HepG2 (cell line): ENCODE data around the gene GTF2F1. TPM values are rescaled to one million over a fixed set of nuclear protein-coding genes. Genes with fewer than 3 reads are reported as not detected.

Experiments
- CSRNP1 ChIP-seq: sonication (generic); formaldehyde crosslinking; IDR thresholded peaks from 2 replicates; pipeline ENCODE4 v1.8.1; 2023; ENCODE audit warnings: mild to moderate bottlenecking, missing genetic modification reagents
- ESRRA ChIP-seq: sonication (generic); formaldehyde crosslinking; IDR thresholded peaks from 2 replicates; pipeline ENCODE4 v1.5.1; 2020; ENCODE audit warnings: mild to moderate bottlenecking, low read depth, missing genetic modification reagents
- HMGXB4 ChIP-seq, 2 experiments: sonication (generic) in 1 of 2; formaldehyde crosslinking in 1 of 2; IDR thresholded peaks; 2 replicates each; pipeline versions ENCODE4 v1.4.0 to v1.6.1; 2018 to 2020; ENCODE audit warnings: missing genetic modification reagents in 2 of 2, borderline replicate concordance in 1 of 2, low read depth in 1 of 2, mild to moderate bottlenecking in 1 of 2, missing biosample characterization in 1 of 2
- KLF12 ChIP-seq: sonication (generic); formaldehyde crosslinking; IDR thresholded peaks from 2 replicates; pipeline ENCODE4 v1.4.0; 2020; ENCODE audit warnings: missing genetic modification reagents, borderline replicate concordance
- MEIS1 ChIP-seq: sonication (generic); formaldehyde crosslinking; IDR thresholded peaks from 2 replicates; pipeline ENCODE4 v1.9.0; 2021; ENCODE audit warnings: mild to moderate bottlenecking, missing genetic modification reagents, moderate library complexity, borderline replicate concordance
- NR2F1 ChIP-seq, 2 experiments: fragments of 450-650 bp in 1 of 2; formaldehyde crosslinking in 1 of 2; IDR thresholded peaks; 2 replicates each; pipeline versions ENCODE4 v1.5.0 to v1.6.1; 2016 to 2020; ENCODE audit warnings: mild to moderate bottlenecking in 1 of 2, missing compliant biosample characterization in 1 of 2, missing genetic modification reagents in 1 of 2, moderate library complexity in 1 of 2
- POLR2G ChIP-seq: fragments of 200-400 bp; formaldehyde crosslinking; IDR thresholded peaks from 2 replicates; pipeline ENCODE4 v1.6.1; 2018; ENCODE audit warnings: mild to moderate bottlenecking, low read depth, low read length, moderate library complexity
- SMAD1 ChIP-seq: sonication (generic); formaldehyde crosslinking; IDR thresholded peaks from 2 replicates; pipeline ENCODE4 v1.4.0; 2020; ENCODE audit warnings: missing genetic modification reagents, low read depth, mild to moderate bottlenecking, borderline replicate concordance
- THYN1 ChIP-seq: sonication (generic); formaldehyde crosslinking; IDR thresholded peaks from 2 replicates; pipeline ENCODE4 v1.8.1; 2023; ENCODE audit warnings: low read depth, mild to moderate bottlenecking, moderate library complexity, missing genetic modification reagents, borderline replicate concordance
- ZMYM4 ChIP-seq: sonication (generic); formaldehyde crosslinking; IDR thresholded peaks from 2 replicates; pipeline ENCODE4 v1.8.1; 2023; ENCODE audit warnings: mild to moderate bottlenecking, missing genetic modification reagents
- ZNF160 ChIP-seq: sonication (generic); formaldehyde crosslinking; IDR thresholded peaks from 2 replicates; pipeline ENCODE4 v1.8.0; 2022; ENCODE audit warnings: mild to moderate bottlenecking, inconsistent platforms, missing genetic modification reagents
- ZNF232 ChIP-seq: sonication (generic); formaldehyde crosslinking; IDR thresholded peaks from 2 replicates; pipeline ENCODE4 v1.4.0; 2020; ENCODE audit warnings: missing genetic modification reagents, borderline replicate concordance
- ZNF292 ChIP-seq: sonication (generic); formaldehyde crosslinking; IDR thresholded peaks from 2 replicates; pipeline ENCODE4 v1.8.1; 2022; ENCODE audit warnings: mild to moderate bottlenecking, low read depth, missing genetic modification reagents, borderline replicate concordance
- ZNF333 ChIP-seq: sonication (generic); formaldehyde crosslinking; IDR thresholded peaks from 2 replicates; pipeline ENCODE4 v1.4.0; 2020; ENCODE audit warnings: mild to moderate bottlenecking, missing genetic modification reagents, borderline replicate concordance
- ZNF350 ChIP-seq: sonication (generic); formaldehyde crosslinking; IDR thresholded peaks from 2 replicates; pipeline ENCODE4 v1.4.0; 2020; ENCODE audit warnings: mild to moderate bottlenecking, low read depth, missing genetic modification reagents, borderline replicate concordance
- ZNF556 ChIP-seq: sonication (generic); formaldehyde crosslinking; IDR thresholded peaks from 2 replicates; pipeline ENCODE4 v1.4.0; 2020; ENCODE audit warnings: mild to moderate bottlenecking, missing genetic modification reagents, borderline replicate concordance
- ZNF558 ChIP-seq: sonication (generic); formaldehyde crosslinking; IDR thresholded peaks from 2 replicates; pipeline ENCODE4 v1.9.0; 2022; ENCODE audit warnings: mild to moderate bottlenecking, missing genetic modification reagents, borderline replicate concordance
- ZNF7 ChIP-seq: IDR thresholded peaks from 2 replicates; pipeline ENCODE4 v1.6.1; 2016; ENCODE audit warnings: missing biosample characterization, missing genetic modification reagents
- ZNF775 ChIP-seq: sonication (generic); formaldehyde crosslinking; IDR thresholded peaks from 2 replicates; pipeline ENCODE4 v1.4.0; 2020; ENCODE audit warnings: missing genetic modification reagents, mild to moderate bottlenecking, moderate library complexity, borderline replicate concordance
- ZNF788 ChIP-seq: sonication (generic); formaldehyde crosslinking; IDR thresholded peaks from 2 replicates; pipeline ENCODE4 v1.5.0; 2020; ENCODE audit warnings: mild to moderate bottlenecking, missing genetic modification reagents, borderline replicate concordance
- ZNF879 ChIP-seq: sonication (generic); formaldehyde crosslinking; IDR thresholded peaks from 2 replicates; pipeline ENCODE4 v1.8.1; 2023; ENCODE audit warnings: missing genetic modification reagents
- ZSCAN21 ChIP-seq: sonication (generic); formaldehyde crosslinking; IDR thresholded peaks from 2 replicates; pipeline ENCODE4 v1.8.0; 2022; ENCODE audit warnings: mild to moderate bottlenecking, missing genetic modification reagents, moderate library complexity, borderline replicate concordance
- ZSCAN31 ChIP-seq: sonication (generic); formaldehyde crosslinking; IDR thresholded peaks from 2 replicates; pipeline ENCODE4 v1.5.0; 2020; ENCODE audit warnings: low read depth, mild to moderate bottlenecking, missing genetic modification reagents
- ZZZ3 ChIP-seq: sonication (generic); formaldehyde crosslinking; IDR thresholded peaks from 2 replicates; pipeline ENCODE4 v1.4.0; 2020; ENCODE audit warnings: missing genetic modification reagents, mild to moderate bottlenecking, borderline replicate concordance
- polyA plus RNA-seq, 8 experiments: library from polyadenylated mRNA; depleted of rRNA in 3 of 8; stranded (reverse) in 7 of 8; unstranded in 1 of 8; fragments of >200 nt; fragmentation: Illumina TruSeq in 4 of 8; extraction: Trizol in 4 of 8; gene quantifications; 2 replicates each; pipeline versions ENCODE4 v1.2.1 to v1.2.3, GENCODE V29; 2011 to 2016; ENCODE audit warnings: low read depth in 4 of 8, missing spikeins in 1 of 8, mixed read lengths in 1 of 8; ENCODE audit not compliant: insufficient read depth in 1 of 8
- total RNA-seq, 5 experiments: library from RNA; depleted of rRNA; stranded (reverse); fragments of >200 nt; fragmentation: Illumina TruSeq; extraction: Trizol; gene quantifications; 2 replicates each; pipeline ENCODE4 v1.2.3, GENCODE V29; 2016; ENCODE audit warnings: low read depth in 1 of 5
- TF ChIP-seq, protein P1 (sequence below): sonication (generic); formaldehyde crosslinking; IDR thresholded peaks from 2 replicates; pipeline ENCODE4 v1.4.0; 2020; ENCODE audit warnings: mild to moderate bottlenecking, missing genetic modification reagents

GTF2F1 gene
- total and polyA plus RNA-seq, 2 of the 13 experiments (the other 11 are each of a cell fraction or from before 2014, with no cell fraction given), result 27.8 to 34.1 TPM

- 0 out of 2 replicates have a peak, but pooled peaks have one; percentile 4 for TF ChIP-seq ESRRA (CRISPR knock-in tag)
- TF ChIP-seq ZNF7, result no peak
- no peak for TF ChIP-seq ZNF879
- peak; percentile 67; the same call in 1 of the 2 replicates for TF ChIP-seq ZMYM4
- TF ChIP-seq ZNF232 (CRISPR knock-in tag), result no peak
- TF ChIP-seq THYN1 (CRISPR knock-in tag), result 0 out of 2 replicates have a peak, but pooled peaks have one; percentile 56
- peak; percentile 85; the same call in 1 of the 2 replicates for TF ChIP-seq SMAD1 (CRISPR knock-in tag)
- TF ChIP-seq ZSCAN31 (CRISPR knock-in tag), result 0 out of 2 replicates have a peak, but pooled peaks have one; percentile 56
- TF ChIP-seq ZNF556 (CRISPR knock-in tag), result peak; percentile 63; the same call in 1 of the 2 replicates
- TF ChIP-seq KLF12 (CRISPR knock-in tag), result 0 out of 2 replicates have a peak, but pooled peaks have one; percentile 54
- peak in 1 of 2 experiments; percentile 56; a peak in 3 of 4 replicates for TF ChIP-seq NR2F1 (CRISPR knock-in tag; IDR thresholded peaks at IDR 0.05)
- peak; percentile 88 for TF ChIP-seq ZNF788 (CRISPR knock-in tag)
- peak; percentile 79; the same call in 1 of the 2 replicates for TF ChIP-seq CSRNP1 (CRISPR knock-in tag)
- TF ChIP-seq MEIS1 (CRISPR knock-in tag), result peak; percentile 53
- no peak for TF ChIP-seq ZNF160
- peak; percentile 92 for TF ChIP-seq ZSCAN21 (CRISPR knock-in tag)
- 0 out of 2 replicates have a peak, but pooled peaks have one; percentile 44 for TF ChIP-seq ZZZ3 (CRISPR knock-in tag)
- TF ChIP-seq ZNF350 (CRISPR knock-in tag), result peak; percentile 80
- peak; percentile 86 for TF ChIP-seq POLR2G
- TF ChIP-seq ZNF775 (CRISPR knock-in tag), result peak; percentile 72; the same call in 1 of the 2 replicates
- TF ChIP-seq, protein P1, sequence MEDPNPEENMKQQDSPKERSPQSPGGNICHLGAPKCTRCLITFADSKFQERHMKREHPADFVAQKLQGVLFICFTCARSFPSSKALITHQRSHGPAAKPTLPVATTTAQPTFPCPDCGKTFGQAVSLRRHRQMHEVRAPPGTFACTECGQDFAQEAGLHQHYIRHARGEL (CRISPR knock-in tag), result 0 out of 2 replicates have a peak, but pooled peaks have one; percentile 30
- TF ChIP-seq ZNF558 (CRISPR knock-in tag), result 0 out of 2 replicates have a peak, but pooled peaks have one; percentile 19
- TF ChIP-seq HMGXB4 (CRISPR knock-in tag; IDR thresholded peaks at IDR 0.05; ENCODE audit: borderline replicate concordance in 1 of 2, low read depth in 1 of 2), result peak in 1 of 2 experiments; percentile 85; a peak in 3 of 4 replicates
- no peak for TF ChIP-seq ZNF292 (CRISPR knock-in tag)
- 0 out of 2 replicates have a peak, but pooled peaks have one; percentile 55 for TF ChIP-seq ZNF333 (CRISPR knock-in tag)
Measured at GRCh38 chr19:6372594-6373095, 20.3 kb downstream of the GTF2F1 start, which contains the start of gene ALKBH7 (continued).
